Measurements from ENCODE around the gene PRICKLE3.

The PRICKLE3 gene, protein sequence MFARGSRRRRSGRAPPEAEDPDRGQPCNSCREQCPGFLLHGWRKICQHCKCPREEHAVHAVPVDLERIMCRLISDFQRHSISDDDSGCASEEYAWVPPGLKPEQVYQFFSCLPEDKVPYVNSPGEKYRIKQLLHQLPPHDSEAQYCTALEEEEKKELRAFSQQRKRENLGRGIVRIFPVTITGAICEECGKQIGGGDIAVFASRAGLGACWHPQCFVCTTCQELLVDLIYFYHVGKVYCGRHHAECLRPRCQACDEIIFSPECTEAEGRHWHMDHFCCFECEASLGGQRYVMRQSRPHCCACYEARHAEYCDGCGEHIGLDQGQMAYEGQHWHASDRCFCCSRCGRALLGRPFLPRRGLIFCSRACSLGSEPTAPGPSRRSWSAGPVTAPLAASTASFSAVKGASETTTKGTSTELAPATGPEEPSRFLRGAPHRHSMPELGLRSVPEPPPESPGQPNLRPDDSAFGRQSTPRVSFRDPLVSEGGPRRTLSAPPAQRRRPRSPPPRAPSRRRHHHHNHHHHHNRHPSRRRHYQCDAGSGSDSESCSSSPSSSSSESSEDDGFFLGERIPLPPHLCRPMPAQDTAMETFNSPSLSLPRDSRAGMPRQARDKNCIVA

GRCh38 chrX:49186125-49187027 is at the start of gene PRICKLE3:
TSS of gene PRICKLE3 (minus strand) at chrX:49186373. CDS start at chrX:49186297, 76 bp downstream.
- DNase-seq (ENCODE audit: low read depth in 2 of 2), result no peak

DNA sequence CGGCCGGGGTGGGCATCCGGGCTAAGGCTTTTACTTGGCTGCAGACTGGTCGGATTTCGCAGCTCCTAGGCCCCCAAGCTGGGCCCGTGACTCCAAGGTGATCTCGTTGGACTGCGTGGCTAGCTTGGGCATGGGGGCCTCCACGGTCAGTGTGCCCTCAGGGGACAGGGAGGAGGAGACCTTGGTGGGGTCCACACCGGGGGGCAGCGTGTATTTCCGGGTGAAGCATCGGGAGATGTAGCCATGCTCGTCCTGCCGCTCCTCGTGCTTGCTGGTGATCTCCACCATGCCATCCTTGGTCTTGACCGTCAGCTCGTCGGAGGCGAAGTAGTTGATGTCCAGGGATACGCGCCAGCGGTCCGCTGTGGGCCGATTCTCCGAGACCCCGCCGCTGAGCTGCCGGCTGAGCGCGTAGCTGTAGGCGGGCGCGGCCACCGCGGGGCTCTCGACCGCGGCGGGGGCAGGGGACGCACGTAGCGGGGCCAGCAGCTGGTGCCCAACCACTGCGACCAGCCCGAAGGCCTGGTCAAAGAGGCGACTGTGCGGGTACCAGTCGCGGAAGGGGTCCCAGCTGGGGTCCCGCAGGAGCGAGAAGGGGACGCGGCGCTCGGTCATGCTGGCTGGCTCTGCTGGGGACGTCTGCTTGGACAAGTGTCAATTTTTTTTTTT is 47.8 kb upstream of the PRICKLE3 start:
- DNase-seq (ENCODE audit: low read depth in 2 of 2), result no peak

GRCh38 chrX:49233176-49233575 is 47.0 kb upstream of the PRICKLE3 start, which contains the start of gene CACNA1F:
TSS of gene CACNA1F (minus strand) at chrX:49233340. CDS start at chrX:49233309, 31 bp downstream.
- DNase-seq (ENCODE audit: low read depth in 2 of 2), result no peak

- DNase-seq (ENCODE audit: low read depth in 2 of 2), result no peak
Measured at GRCh38 chrX:49232525-49232924, 46.4 kb upstream of the PRICKLE3 start.

- DNase-seq (ENCODE audit: low read depth in 2 of 2), result no peak
Measured at GRCh38 chrX:49231333-49232000, 45.3 kb upstream of the PRICKLE3 start.

GRCh38 chrX:49230500-49231232 is 44.5 kb upstream of the PRICKLE3 start:
- DNase-seq (ENCODE audit: low read depth in 2 of 2), result peak in 1 of 2 donors; percentile 1

DNA sequence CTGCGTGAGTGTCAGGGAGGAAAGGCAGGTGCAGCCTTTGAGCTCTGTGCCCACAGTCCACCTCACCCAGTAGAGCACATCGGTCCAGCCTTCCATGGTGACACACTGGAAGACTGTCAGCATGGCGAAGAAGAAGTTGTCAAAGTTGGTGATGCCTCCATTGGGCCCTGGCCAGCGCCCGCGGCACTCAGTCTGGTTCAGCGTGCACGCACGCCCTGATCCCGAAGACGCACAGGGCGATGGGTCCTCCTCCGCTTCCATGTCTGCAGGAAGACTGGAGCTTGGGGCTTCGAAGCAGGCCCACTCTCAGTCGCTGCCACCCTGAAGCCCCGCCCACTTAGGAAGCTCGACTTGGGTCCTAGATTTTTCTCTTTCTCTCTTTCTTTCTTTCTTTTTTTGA is 42.0 kb upstream of the PRICKLE3 start:
- no peak for DNase-seq (ENCODE audit: low read depth in 2 of 2)

GRCh38 chrX:49227726-49228125 is 41.6 kb upstream of the PRICKLE3 start:
- DNase-seq (ENCODE audit: low read depth in 2 of 2), result no peak

DNA sequence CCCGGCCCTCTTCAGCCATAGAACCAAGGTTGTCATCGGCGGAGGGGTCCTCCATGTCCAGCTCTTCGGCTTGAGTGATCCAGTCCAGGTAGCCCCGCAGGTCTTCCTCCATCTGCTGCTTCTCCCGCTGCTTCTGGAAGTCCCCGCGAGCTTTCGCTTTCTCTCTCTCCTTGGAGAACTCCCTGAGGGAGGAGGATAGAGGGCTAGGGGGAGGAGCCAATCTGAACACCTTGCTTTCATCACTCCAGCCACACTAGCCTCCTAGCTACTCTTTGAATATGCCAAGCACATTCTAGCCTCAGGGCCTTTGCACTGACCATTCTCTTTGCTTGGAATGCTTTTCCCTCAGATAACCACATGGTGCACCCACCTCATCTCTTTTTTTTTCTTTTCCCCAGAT is 40.8 kb upstream of the PRICKLE3 start:
- DNase-seq (ENCODE audit: low read depth in 2 of 2), result no peak

- DNase-seq (ENCODE audit: low read depth in 2 of 2), result no peak
Measured at GRCh38 chrX:49225858-49226257, 39.7 kb upstream of the PRICKLE3 start.

DNA sequence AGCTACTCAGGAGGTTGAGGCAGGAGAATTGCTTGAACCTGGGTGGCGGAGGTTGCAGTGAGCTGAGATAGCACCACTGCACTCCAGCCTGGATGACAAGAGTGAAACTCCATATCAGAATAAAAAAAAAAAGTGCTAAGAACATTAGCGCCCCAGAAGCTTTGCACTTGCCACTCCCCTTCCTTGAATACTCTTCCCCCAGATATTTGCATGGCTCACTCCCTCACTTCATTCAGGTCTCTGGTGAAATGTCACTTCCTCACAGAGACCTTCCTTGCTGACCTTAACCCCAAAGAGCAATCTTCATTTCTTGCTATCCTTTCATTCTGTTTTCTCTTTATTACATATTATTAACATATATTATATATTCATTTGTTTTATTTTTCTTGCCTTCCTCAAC is 35.7 kb upstream of the PRICKLE3 start:
- no peak for DNase-seq (ENCODE audit: low read depth in 2 of 2)

- no peak for DNase-seq (ENCODE audit: low read depth in 2 of 2)
Measured at GRCh38 chrX:49220100-49220499, 33.9 kb upstream of the PRICKLE3 start.

- DNase-seq (ENCODE audit: low read depth in 2 of 2), result no peak
Measured at GRCh38 chrX:49214996-49215526, 28.9 kb upstream of the PRICKLE3 start.

DNA sequence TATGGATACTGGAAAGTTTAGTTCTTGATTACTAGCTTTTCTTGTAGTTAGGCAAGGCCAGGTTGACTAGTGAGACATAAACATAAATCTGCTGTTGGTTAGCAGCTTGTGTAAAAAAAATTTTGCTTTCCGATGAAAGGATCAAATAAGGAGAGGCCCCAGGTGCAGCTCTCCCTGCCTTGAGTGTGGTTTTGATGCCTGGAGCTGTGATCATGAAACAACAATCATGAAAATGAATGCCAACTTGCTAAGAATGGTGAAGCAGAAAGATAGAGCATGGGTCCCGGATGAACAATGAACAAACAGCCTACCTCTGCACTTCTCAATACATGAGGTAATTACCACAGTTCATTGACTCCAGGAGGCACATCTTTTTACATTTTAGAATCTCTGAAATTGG is 28.2 kb upstream of the PRICKLE3 start:
- DNase-seq (ENCODE audit: low read depth in 2 of 2), result no peak

GRCh38 chrX:49212861-49213260 is 26.7 kb upstream of the PRICKLE3 start:
- no peak for DNase-seq (ENCODE audit: low read depth in 2 of 2)

- DNase-seq (ENCODE audit: low read depth in 2 of 2), result no peak
Measured at GRCh38 chrX:49212209-49212608, 26.0 kb upstream of the PRICKLE3 start.

DNA sequence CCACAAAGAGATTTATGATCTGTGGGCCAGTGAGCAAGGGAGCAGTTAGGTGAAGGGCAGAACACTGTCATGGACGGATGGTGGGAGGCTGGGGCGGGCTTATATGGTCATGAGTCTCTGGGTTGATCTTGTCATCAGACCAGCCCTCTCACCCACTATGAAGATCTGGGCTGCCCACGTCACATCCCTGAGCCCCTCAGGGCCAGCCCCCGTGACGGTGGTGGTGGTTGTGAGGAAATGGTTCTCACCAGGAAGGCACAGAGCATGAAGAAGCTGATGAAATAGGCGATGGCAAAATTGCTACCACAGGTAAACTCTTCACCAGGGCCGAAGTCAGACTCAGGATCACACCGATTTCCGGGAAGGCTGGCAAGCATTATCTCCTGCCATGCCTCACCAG is 24.9 kb upstream of the PRICKLE3 start:
- no peak for DNase-seq (ENCODE audit: low read depth in 2 of 2)

DNA sequence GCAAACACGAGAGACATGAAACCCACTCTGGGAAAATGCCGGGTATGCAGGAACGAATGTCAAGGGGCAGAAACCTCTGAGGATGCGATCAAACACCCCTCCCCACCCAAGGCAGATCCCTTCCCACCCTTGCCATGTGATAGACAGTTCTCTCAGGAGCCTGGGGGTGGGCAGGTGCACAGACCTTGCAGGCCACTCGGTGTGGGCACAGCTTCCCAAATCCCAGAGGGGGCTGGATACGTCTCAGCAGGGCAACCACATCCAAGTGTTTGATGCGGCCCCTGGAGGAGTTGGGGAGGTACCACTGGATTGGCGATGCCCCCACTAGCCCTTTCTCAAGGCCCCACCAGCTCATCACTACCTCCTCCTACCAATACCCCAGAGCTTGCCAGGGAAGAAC is 24.2 kb upstream of the PRICKLE3 start:
- no peak for DNase-seq (ENCODE audit: low read depth in 2 of 2)

DNA sequence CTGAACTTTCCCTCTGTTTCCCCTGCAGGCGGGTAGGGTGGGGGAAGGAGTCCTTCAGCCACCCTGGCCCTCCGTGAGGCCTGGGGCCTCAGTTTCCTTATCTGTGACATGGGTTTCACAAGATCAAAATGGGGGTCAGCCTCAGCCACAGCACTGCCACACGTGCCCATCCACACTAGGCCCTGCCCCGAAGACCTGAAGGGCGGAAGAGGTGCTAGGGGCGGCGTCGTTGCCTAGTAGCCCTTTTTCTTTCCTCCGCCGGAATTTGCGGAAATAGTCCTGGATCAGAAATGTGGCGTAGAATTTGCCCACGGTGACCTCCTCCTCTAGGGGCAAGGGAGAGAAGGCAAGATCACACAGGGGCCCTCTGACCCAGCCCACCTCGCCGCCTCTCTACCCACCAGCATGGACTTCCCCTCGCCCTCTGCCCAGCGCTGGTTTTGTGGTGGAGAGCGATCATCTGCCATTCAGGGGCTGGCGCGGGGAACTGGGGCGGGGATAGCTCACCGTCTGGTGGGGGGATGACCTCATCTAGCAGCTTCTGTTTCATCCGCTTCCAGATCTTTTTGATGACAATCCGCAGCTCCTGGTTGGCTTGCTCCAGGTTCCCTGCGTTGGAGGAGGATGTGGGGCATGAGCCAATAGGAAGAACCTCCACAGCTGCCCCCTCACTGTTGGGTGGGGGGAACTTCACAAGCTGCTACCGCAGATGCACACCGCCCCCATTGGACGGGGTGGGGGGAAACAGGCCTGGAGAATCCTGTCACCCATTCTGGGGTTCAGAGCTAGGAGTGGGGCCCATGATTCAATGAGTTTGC is 23.5 kb upstream of the PRICKLE3 start:
- DNase-seq (ENCODE audit: low read depth in 2 of 2), result no peak

All from stimulated activated CD4-positive, alpha-beta T cell treated with anti-CD3 and anti-CD28 coated beads, Interleukin-1b, Interleukin-23, amount 100 ng/mL, for 1 hour (primary cell).